GM23338 (cell line): Measurements from ENCODE around the gene THADA. TPM values are rescaled to one million over a fixed set of nuclear protein-coding genes. Genes with fewer than 3 reads are reported as not detected.

Source experiments
- ATAC-seq: fragments of 200-7000 bp; cut with Tn5 transposase; 3 replicates; pipeline ENCODE4 v1.9.1; 2020
- DNase-seq: peaks from one replicate; pipeline ENCODE4 v3.0.0-alpha.2; 2015; ENCODE audit warnings: low spot score
- H2AFZ ChIP-seq: fragments of 200-600 bp; sonication (generic); 2 replicates; pipeline ENCODE4 v1.8.0; 2016; ENCODE audit warnings: antibody characterized with exemption, mild to moderate bottlenecking, moderate library complexity
- H3F3A ChIP-seq: fragments of 200-600 bp; sonication (generic); replicated peaks from 2 replicates; pipeline ENCODE4 v1.8.0; 2017; ENCODE audit warnings: antibody characterized with exemption, mixed run types, low read depth
- H3K27ac ChIP-seq: fragments of 200-600 bp; sonication (generic); 2 replicates; pipeline ENCODE4 v1.6.1; 2016; ENCODE audit warnings: low read depth
- H3K27me3 ChIP-seq: fragments of 200-600 bp; sonication (generic); 2 replicates; pipeline ENCODE4 v1.8.0; 2016; ENCODE audit warnings: mild to moderate bottlenecking, mixed run types, moderate library complexity; ENCODE audit not compliant: insufficient read depth
- H3K36me3 ChIP-seq: fragments of 200-600 bp; sonication (generic); 2 replicates; pipeline ENCODE4 v1.8.0; 2016; ENCODE audit warnings: mild to moderate bottlenecking; ENCODE audit not compliant: insufficient read depth
- H3K4me1 ChIP-seq: fragments of 200-600 bp; sonication (generic); 2 replicates; pipeline ENCODE4 v1.8.0; 2016; ENCODE audit warnings: mild to moderate bottlenecking, moderate library complexity; ENCODE audit not compliant: insufficient read depth
- H3K4me2 ChIP-seq: fragments of 200-600 bp; sonication (generic); 2 replicates; pipeline ENCODE4 v1.7.1; 2017; ENCODE audit warnings: mixed run types
- H3K4me3 ChIP-seq: fragments of 200-600 bp; sonication (generic); 2 replicates; pipeline ENCODE4 v1.6.1; 2016; ENCODE audit warnings: mixed run types
- H3K79me2 ChIP-seq: fragments of 200-600 bp; sonication (generic); replicated peaks from 2 replicates; pipeline ENCODE4 v1.8.0; 2017; ENCODE audit warnings: mild to moderate bottlenecking; ENCODE audit not compliant: insufficient read depth
- H3K9me2 ChIP-seq: fragments of 200-600 bp; sonication (generic); 2 replicates; pipeline ENCODE4 v1.8.0; 2017; ENCODE audit not compliant: insufficient read depth
- H4K20me1 ChIP-seq: fragments of 200-600 bp; sonication (generic); replicated peaks from 2 replicates; pipeline ENCODE4 v1.8.0; 2017; ENCODE audit warnings: mild to moderate bottlenecking; ENCODE audit not compliant: insufficient read depth
- H3K27ac Mint-ChIP-seq: 2 replicates; pipeline ENCODE4 v1.8.0; 2020; ENCODE audit warnings: inconsistent platforms, mild to moderate bottlenecking, moderate library complexity, mixed read lengths
- H3K27me3 Mint-ChIP-seq: 3 replicates; pipeline ENCODE4 v1.8.0; 2022; ENCODE audit warnings: low read depth, mild to moderate bottlenecking, moderate library complexity, mixed read lengths, inconsistent platforms; ENCODE audit not compliant: insufficient read depth, poor library complexity
- H3K36me3 Mint-ChIP-seq: 3 replicates; pipeline ENCODE4 v1.8.0; 2021; ENCODE audit warnings: low read depth, mild to moderate bottlenecking, inconsistent platforms, moderate library complexity, mixed read lengths
- H3K4me1 Mint-ChIP-seq: 3 replicates; pipeline ENCODE4 v1.8.0; 2020; ENCODE audit warnings: mild to moderate bottlenecking, inconsistent platforms, mixed read lengths
- H3K4me3 Mint-ChIP-seq: 3 replicates; pipeline ENCODE4 v1.8.0; 2021; ENCODE audit warnings: moderate library complexity, mild to moderate bottlenecking, inconsistent platforms, mixed read lengths
- H3K9me3 Mint-ChIP-seq: 3 replicates; pipeline ENCODE4 v1.8.0; 2020; ENCODE audit warnings: moderate library complexity, mild to moderate bottlenecking, inconsistent platforms, mixed read lengths
- CREB1 ChIP-seq: fragments of 250-450 bp; sonication (Bioruptor Pico); IDR thresholded peaks from 2 replicates; pipeline ENCODE4 v1.5.0; 2020; ENCODE audit warnings: low read depth, mild to moderate bottlenecking, moderate library complexity
- CTCF ChIP-seq, 2 experiments: fragments of 200-600 bp in 1 of 2; sonication (generic) in 1 of 2; conservative IDR thresholded peaks; 2 replicates each; pipeline versions ENCODE4 v1.5.1 to v1.6.1; 2016 to 2017; ENCODE audit warnings: antibody characterized with exemption in 2 of 2, low read depth in 2 of 2, mild to moderate bottlenecking in 2 of 2, moderate library complexity in 1 of 2
- ETS1 ChIP-seq: IDR thresholded peaks from 2 replicates; pipeline ENCODE4 v1.6.1; 2016; ENCODE audit warnings: antibody characterized with exemption
- EZH2 ChIP-seq: fragments of 200-600 bp; sonication (generic); IDR thresholded peaks from one replicate; pipeline ENCODE4 v1.8.0; 2017; ENCODE audit warnings: antibody characterized with exemption, mild to moderate bottlenecking, low read depth; ENCODE audit not compliant: unreplicated experiment
- EZH2phosphoT487 ChIP-seq: fragments of 200-600 bp; sonication (generic); IDR thresholded peaks from one replicate; pipeline ENCODE4 v1.8.1; 2018; ENCODE audit warnings: antibody characterized with exemption; ENCODE audit not compliant: unreplicated experiment
- JUNB ChIP-seq: IDR thresholded peaks from one replicate; pipeline ENCODE4 v1.6.1; 2016; ENCODE audit warnings: antibody characterized with exemption; ENCODE audit not compliant: unreplicated experiment
- NANOG ChIP-seq: IDR thresholded peaks from 2 replicates; pipeline ENCODE4 v1.6.1; 2016; ENCODE audit warnings: antibody characterized with exemption, borderline replicate concordance
- POLR2AphosphoS5 ChIP-seq: IDR thresholded peaks from 2 replicates; pipeline ENCODE4 v1.6.1; 2016; ENCODE audit warnings: antibody characterized with exemption, low read depth
- REST ChIP-seq: IDR thresholded peaks from one replicate; pipeline ENCODE4 v1.6.1; 2018; ENCODE audit warnings: antibody characterized with exemption; ENCODE audit not compliant: unreplicated experiment
- STAT1 ChIP-seq: IDR thresholded peaks from one replicate; pipeline ENCODE4 v1.6.1; 2016; ENCODE audit warnings: antibody characterized with exemption; ENCODE audit not compliant: unreplicated experiment
- ZNF114 ChIP-seq: fragments of 250-450 bp; sonication (Bioruptor Pico); IDR thresholded peaks from 2 replicates; pipeline ENCODE4 v1.5.0; 2020; ENCODE audit warnings: mild to moderate bottlenecking, moderate library complexity
- ZNF331 ChIP-seq: fragments of 250-450 bp; sonication (Bioruptor Pico); IDR thresholded peaks from 2 replicates; pipeline ENCODE4 v1.5.0; 2020; ENCODE audit warnings: low read depth, mild to moderate bottlenecking, moderate library complexity
- ZNF462 ChIP-seq: fragments of 250-450 bp; sonication (Bioruptor Pico); IDR thresholded peaks from 2 replicates; pipeline ENCODE4 v1.5.0; 2020; ENCODE audit warnings: mild to moderate bottlenecking, moderate library complexity
- polyA plus RNA-seq: library from polyadenylated mRNA; unstranded; fragments of >200 nt; fragmentation: Nextera tagmentation; extraction: Ambion mirVana; gene quantifications from 2 replicates; pipeline ENCODE4 v1.2.1, GENCODE V29; 2016
- total RNA-seq: library from RNA; depleted of rRNA; stranded (reverse); fragments of >200 nt; shearing (Covaris generic); gene quantifications from 2 replicates; pipeline ENCODE4 v1.2.3, GENCODE V29; 2014

Gene THADA
- total and polyA plus RNA-seq, 2 experiments from 2014 or later = 17.0 to 30.7 TPM

GRCh38 chr2:43269074-43269572 lies 326.7 kb downstream of the THADA start:
- Histone ChIP-seq H3K4me2 (no peak overlapping the region), H3K27ac (no peak overlapping the region), H2AFZ (no peak overlapping the region), H3K9me2 (no peaks in the 10 kb centered on the region), H3K79me2 (no peaks in the 10 kb centered on the region), H3K27me3 (no peaks in the 10 kb centered on the region), H3F3A (0 out of 2 replicates have a peak, but pooled peaks cover 3% of the 10 kb centered on the region), H3K4me1 (peaks cover 3% of the 10 kb centered on the region; the same call in 1 of the 2 replicates), H3K36me3 (no peaks in the 10 kb centered on the region), H3K4me3 (no peak overlapping the region), H4K20me1 (no peaks in the 10 kb centered on the region)
- TF ChIP-seq POLR2AphosphoS5 = no peak
- TF ChIP-seq JUNB = no peak
- no peak for TF ChIP-seq NANOG
- TF ChIP-seq EZH2phosphoT487 = no peak
- TF ChIP-seq ZNF462 = no peak
- TF ChIP-seq CTCF (conservative IDR thresholded peaks at IDR 0.05; ENCODE audit: low read depth in 2 of 2) = no peak
- no peak for TF ChIP-seq REST
- TF ChIP-seq STAT1 = no peak
- no peak for TF ChIP-seq ZNF331 (CRISPR knock-in tag)
- no peak for TF ChIP-seq ETS1
- TF ChIP-seq ZNF114 = no peak
- no peak for TF ChIP-seq EZH2
- no peak for TF ChIP-seq CREB1
- ATAC-seq (peak; percentile 20), DNase-seq (no peak)
- H3K36me3 Mint-ChIP-seq = no peaks in the 10 kb centered on the region
- H3K9me3 Mint-ChIP-seq = no peaks in the 10 kb centered on the region
- H3K27ac Mint-ChIP-seq = 0 out of 2 replicates have a peak overlapping the region, but pooled peaks have one; percentile 57
- peaks cover 34% of the 10 kb centered on the region for H3K4me1 Mint-ChIP-seq
- peaks cover 5% of the 10 kb centered on the region for H3K27me3 Mint-ChIP-seq
- H3K4me3 Mint-ChIP-seq = no peak overlapping the region
